Mesothelial cell of epicardium (in vitro differentiated cells): ENCODE results near the gene PTS. TPM values are rescaled to one million over a fixed set of nuclear protein-coding genes. Genes with fewer than 3 reads are reported as not detected.
"Not testable (repeated sequence)": the region's sequence is repeated elsewhere in the genome, so short reads cannot be mapped to it uniquely, and the experiment has no call there.

ENCODE experiments used
- DNase-seq, 2 experiments: peaks; one replicate each; pipeline ENCODE4 v3.0.0; 2021; ENCODE audit warnings: low spot score in 2 of 2; ENCODE audit not compliant: unreplicated experiment in 2 of 2
- H3K27ac Mint-ChIP-seq: 2 replicates; pipeline ENCODE4 v1.8.0; 2021; ENCODE audit warnings: mixed read lengths
- H3K27me3 Mint-ChIP-seq: 2 replicates; pipeline ENCODE4 v1.8.0; 2021; ENCODE audit warnings: low read depth, mixed read lengths
- H3K36me3 Mint-ChIP-seq: 2 replicates; pipeline ENCODE4 v1.8.0; 2021; ENCODE audit warnings: mixed read lengths
- H3K4me1 Mint-ChIP-seq: 2 replicates; pipeline ENCODE4 v1.8.0; 2021; ENCODE audit warnings: mixed read lengths
- H3K4me3 Mint-ChIP-seq: 2 replicates; pipeline ENCODE4 v1.8.0; 2021; ENCODE audit warnings: mild to moderate bottlenecking, moderate library complexity, mixed read lengths
- H3K9me3 Mint-ChIP-seq: 2 replicates; pipeline ENCODE4 v1.8.0; 2021; ENCODE audit warnings: mixed read lengths
- CTCF ChIP-seq: fragments of 200-600 bp; sonication (generic); IDR thresholded peaks from one replicate; pipeline ENCODE4 v1.5.0; 2021; ENCODE audit warnings: antibody characterized with exemption; ENCODE audit not compliant: unreplicated experiment
- total RNA-seq: library from RNA; stranded (reverse); gene quantifications from 3 replicates; pipeline ENCODE4 v1.2.1, GENCODE V29; 2021

The PTS gene
- total RNA-seq, 1 donor from 2014 or later = 56.2 TPM

GRCh38 chr11:112182867-112183266 is 43.4 kb upstream of the PTS start:
- no peak for TF ChIP-seq CTCF
- Mint-ChIP-seq H3K4me1 (peaks cover 28% of the 10 kb centered on the region), H3K36me3 (peaks cover 14% of the 10 kb centered on the region), H3K27me3 (no peaks in the 10 kb centered on the region), H3K4me3 (no peak overlapping the region), H3K27ac (no peak overlapping the region), H3K9me3 (peaks cover 7% of the 10 kb centered on the region)
- no peak for DNase-seq

GRCh38 chr11:112185883-112186282 is 40.3 kb upstream of the PTS start:
- H3K9me3 Mint-ChIP-seq = peaks cover 5% of the 10 kb centered on the region
- H3K36me3 Mint-ChIP-seq = peaks cover 9% of the 10 kb centered on the region
- no peak for DNase-seq
- no peak for TF ChIP-seq CTCF
- no peaks in the 10 kb centered on the region for H3K27me3 Mint-ChIP-seq
- no peak overlapping the region for H3K27ac Mint-ChIP-seq
- H3K4me1 Mint-ChIP-seq = peaks cover 18% of the 10 kb centered on the region
- H3K4me3 Mint-ChIP-seq = no peak overlapping the region

DNA sequence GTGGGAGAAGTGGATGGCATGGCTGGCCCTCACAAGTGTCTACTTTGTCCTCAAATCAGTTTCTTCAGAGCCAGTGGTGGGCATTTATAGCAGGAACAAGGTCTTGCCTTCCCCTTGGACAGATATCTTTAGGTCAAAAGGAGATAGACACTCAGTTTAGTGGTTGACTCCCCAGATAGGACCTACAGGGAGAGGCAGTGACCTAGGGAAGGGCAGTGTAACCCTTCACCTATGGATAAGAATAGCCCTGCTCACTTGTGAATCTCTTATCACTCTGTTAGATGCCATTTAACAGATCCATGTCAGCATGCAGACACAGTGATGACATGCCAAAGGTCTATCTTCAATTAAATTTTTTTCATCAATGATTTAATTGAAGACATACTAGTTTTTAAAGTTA is 39.9 kb upstream of the PTS start:
- H3K4me1 Mint-ChIP-seq = peaks cover 18% of the 10 kb centered on the region
- H3K36me3 Mint-ChIP-seq = peaks cover 8% of the 10 kb centered on the region
- no peak for TF ChIP-seq CTCF
- H3K9me3 Mint-ChIP-seq = peaks cover 4% of the 10 kb centered on the region
- no peak overlapping the region for H3K4me3 Mint-ChIP-seq
- no peaks in the 10 kb centered on the region for H3K27me3 Mint-ChIP-seq
- no peak overlapping the region for H3K27ac Mint-ChIP-seq
- DNase-seq = no peak

DNA sequence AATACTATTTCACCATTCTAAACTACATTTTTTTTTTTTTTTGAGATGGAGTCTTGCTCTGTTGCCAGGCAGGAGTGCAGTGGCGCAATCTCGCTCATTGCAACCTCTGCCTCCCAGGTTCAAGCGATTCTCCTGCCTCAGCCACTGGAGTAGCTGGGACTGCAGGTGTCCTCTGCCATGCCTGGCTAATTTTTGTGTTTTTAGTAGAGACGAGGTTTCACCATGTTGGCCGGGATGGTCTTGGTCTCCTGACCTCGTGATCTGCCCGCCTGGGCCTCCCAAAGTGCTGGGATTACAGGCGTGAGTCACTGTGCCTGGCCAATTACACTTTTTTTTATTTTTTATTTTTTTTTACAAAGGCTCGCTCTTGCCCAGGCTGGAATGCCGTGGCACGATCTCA is 31.1 kb upstream of the PTS start:
- H3K4me1 Mint-ChIP-seq, H3K9me3 Mint-ChIP-seq, H3K27me3 Mint-ChIP-seq, H3K4me3 Mint-ChIP-seq, DNase-seq, H3K27ac Mint-ChIP-seq: not testable (repeated sequence)
- H3K36me3 Mint-ChIP-seq = peaks cover 27% of the 10 kb centered on the region

DNA sequence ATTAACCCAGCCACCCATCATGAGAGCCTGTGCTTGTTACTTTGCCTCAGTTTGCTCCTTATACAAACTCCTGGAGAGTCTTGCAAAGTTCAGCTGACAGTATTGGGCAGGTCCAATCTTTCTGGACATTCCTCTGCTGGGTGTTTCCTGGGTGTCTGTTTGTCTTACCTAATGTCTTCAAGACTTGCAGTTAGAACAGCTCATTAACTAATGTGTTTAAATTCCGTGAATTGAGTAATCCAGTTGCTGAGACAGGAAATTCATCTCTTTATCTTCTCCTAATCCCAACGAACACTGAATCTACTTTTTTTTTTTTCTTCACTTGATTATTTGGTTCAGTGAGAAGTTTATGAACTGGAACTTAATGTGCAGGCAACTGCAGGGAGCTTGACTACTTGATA is 30.3 kb upstream of the PTS start:
- Mint-ChIP-seq H3K9me3 (peaks cover 3% of the 10 kb centered on the region), H3K4me1 (peaks cover 4% of the 10 kb centered on the region), H3K27ac (no peak overlapping the region), H3K4me3 (no peak overlapping the region), H3K36me3 (peaks cover 27% of the 10 kb centered on the region), H3K27me3 (no peaks in the 10 kb centered on the region)
- TF ChIP-seq CTCF = no peak
- DNase-seq = no peak

DNA sequence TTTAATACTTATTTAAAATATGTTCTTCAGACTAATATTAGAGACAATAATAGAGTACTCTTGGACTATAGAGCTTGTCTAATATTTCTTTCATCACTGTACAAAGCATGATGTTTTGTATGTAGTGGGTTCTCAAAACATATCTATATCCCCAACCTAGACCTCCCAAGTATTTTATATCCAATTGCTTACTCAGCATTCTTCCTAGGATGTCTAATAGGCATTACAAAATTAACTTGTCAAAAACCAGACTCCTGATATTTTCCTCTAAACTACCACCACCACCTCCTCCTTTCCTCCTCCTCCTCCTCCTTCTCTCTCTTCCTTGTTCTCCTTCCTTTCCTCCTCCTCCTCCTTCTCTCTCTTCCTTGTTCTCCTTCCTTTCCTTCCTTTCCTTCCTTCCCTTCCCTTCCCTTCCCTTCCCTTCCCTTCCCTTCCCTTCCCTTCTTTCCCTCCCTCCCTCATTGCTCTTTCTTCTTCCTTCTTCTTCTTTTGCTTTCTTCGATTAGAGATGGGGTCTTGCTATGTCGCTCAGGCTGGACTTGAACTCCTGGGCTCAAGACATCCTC is 29.6 kb upstream of the PTS start:
- Mint-ChIP-seq H3K4me1 (peaks cover 4% of the 10 kb centered on the region), H3K27ac (no peak overlapping the region), H3K36me3 (peaks cover 29% of the 10 kb centered on the region), H3K4me3 (no peak overlapping the region), H3K9me3 (peaks cover 3% of the 10 kb centered on the region), H3K27me3 (no peaks in the 10 kb centered on the region)
- no peak for DNase-seq
- no peak for TF ChIP-seq CTCF

- H3K9me3 Mint-ChIP-seq, H3K27ac Mint-ChIP-seq, DNase-seq, H3K4me1 Mint-ChIP-seq, H3K27me3 Mint-ChIP-seq, H3K4me3 Mint-ChIP-seq: not testable (repeated sequence)
- peaks cover 29% of the 10 kb centered on the region for H3K36me3 Mint-ChIP-seq
Measured at GRCh38 chr11:112199101-112199500, 27.1 kb upstream of the PTS start.
